22Rv1 (cell line): Measurements from ENCODE around the gene KIAA1217.

Experiments used
- CTCF ChIP-seq: fragments of 450-650 bp; IDR thresholded peaks from 2 replicates; pipeline ENCODE4 v1.5.1; 2017; ENCODE audit warnings: mild to moderate bottlenecking
- ZFX ChIP-seq: fragments of 450-650 bp; IDR thresholded peaks from 2 replicates; pipeline ENCODE4 v1.6.1; 2017; ENCODE audit warnings: antibody characterized with exemption, borderline replicate concordance

GRCh38 chr10:24597426-24597825 lies 388.5 kb downstream of the KIAA1217 start:
- TF ChIP-seq CTCF (no peak), ZFX (no peak)
